Neutrophil (primary cell): ENCODE data around the gene IFNLR1.

ENCODE experiments used
- H3K27ac ChIP-seq: fragments of 200-600 bp; sonication (generic); 2 replicates; pipeline ENCODE4 v1.5.1; 2016; ENCODE audit warnings: mild to moderate bottlenecking, moderate library complexity
- H3K27me3 ChIP-seq: fragments of 200-600 bp; sonication (generic); 2 replicates; pipeline ENCODE4 v1.6.0; 2016; ENCODE audit warnings: mild to moderate bottlenecking
- H3K36me3 ChIP-seq: fragments of 200-600 bp; sonication (generic); 2 replicates; pipeline ENCODE4 v1.5.1; 2017
- H3K4me1 ChIP-seq, 2 experiments: fragments of 200-600 bp in 1 of 2; sonication (generic) in 1 of 2; 1 replicate in 1 of 2; 2 replicates in 1 of 2; pipeline versions ENCODE4 v1.5.1 to v1.6.1; 2013 to 2016; ENCODE audit warnings: low read depth in 1 of 2, low read length in 1 of 2, mild to moderate bottlenecking in 1 of 2, moderate library complexity in 1 of 2; ENCODE audit not compliant: control insufficient read depth in 1 of 2, insufficient read depth in 1 of 2
- H3K4me3 ChIP-seq, 2 experiments: fragments of 200-600 bp in 1 of 2; sonication (generic) in 1 of 2; 1 replicate in 1 of 2; 2 replicates in 1 of 2; pipeline ENCODE4 v1.5.1; 2013 to 2016; ENCODE audit warnings: low read depth in 1 of 2, low read length in 1 of 2, mild to moderate bottlenecking in 1 of 2, moderate library complexity in 1 of 2
- H3K9me3 ChIP-seq: fragments of 200-600 bp; sonication (generic); 2 replicates; pipeline ENCODE4 v1.5.1; 2016
- TF ChIP-seq, protein P1 (sequence below): fragments of 200-600 bp; sonication (generic); IDR thresholded peaks from 2 replicates; pipeline ENCODE4 v1.5.1; 2016; ENCODE audit warnings: antibody characterized with exemption

The IFNLR1 gene

DNA sequence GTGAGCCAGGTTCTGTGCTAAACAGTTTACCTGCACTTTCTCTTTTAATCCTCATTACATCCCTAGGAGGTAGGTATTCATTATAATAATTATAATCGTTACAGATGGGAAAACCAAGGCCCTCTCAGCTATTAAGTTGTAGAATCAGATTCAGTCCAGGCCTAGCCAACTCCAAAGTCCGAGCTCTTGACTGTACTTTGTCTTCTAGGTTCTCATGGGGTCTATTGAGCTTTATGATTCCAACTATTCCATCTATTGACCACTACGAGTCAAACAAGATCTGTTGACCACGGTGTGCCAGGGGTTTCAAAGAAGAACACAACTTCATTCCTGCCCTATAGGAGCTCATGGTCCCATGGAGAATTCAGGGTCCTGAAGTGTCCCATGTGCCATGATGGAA is 2.0 kb downstream of the IFNLR1 start:
- Histone ChIP-seq H3K9me3 (no peaks in the 10 kb centered on the region), H3K27me3 (peaks cover 44% of the 10 kb centered on the region), H3K4me1 (peaks cover 26 to 28% of the 10 kb centered on the region in 2 experiments), H3K27ac (no peak overlapping the region), H3K4me3 (no peak overlapping the region), H3K36me3 (no peaks in the 10 kb centered on the region)
- TF ChIP-seq, protein P1, sequence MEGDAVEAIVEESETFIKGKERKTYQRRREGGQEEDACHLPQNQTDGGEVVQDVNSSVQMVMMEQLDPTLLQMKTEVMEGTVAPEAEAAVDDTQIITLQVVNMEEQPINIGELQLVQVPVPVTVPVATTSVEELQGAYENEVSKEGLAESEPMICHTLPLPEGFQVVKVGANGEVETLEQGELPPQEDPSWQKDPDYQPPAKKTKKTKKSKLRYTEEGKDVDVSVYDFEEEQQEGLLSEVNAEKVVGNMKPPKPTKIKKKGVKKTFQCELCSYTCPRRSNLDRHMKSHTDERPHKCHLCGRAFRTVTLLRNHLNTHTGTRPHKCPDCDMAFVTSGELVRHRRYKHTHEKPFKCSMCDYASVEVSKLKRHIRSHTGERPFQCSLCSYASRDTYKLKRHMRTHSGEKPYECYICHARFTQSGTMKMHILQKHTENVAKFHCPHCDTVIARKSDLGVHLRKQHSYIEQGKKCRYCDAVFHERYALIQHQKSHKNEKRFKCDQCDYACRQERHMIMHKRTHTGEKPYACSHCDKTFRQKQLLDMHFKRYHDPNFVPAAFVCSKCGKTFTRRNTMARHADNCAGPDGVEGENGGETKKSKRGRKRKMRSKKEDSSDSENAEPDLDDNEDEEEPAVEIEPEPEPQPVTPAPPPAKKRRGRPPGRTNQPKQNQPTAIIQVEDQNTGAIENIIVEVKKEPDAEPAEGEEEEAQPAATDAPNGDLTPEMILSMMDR, result no peak

- TF ChIP-seq, protein P1, result no peak
- peaks cover 50% of the 10 kb centered on the region for H3K27me3 ChIP-seq
- H3K36me3 ChIP-seq, result no peaks in the 10 kb centered on the region
- peaks cover 5% of the 10 kb centered on the region in 2 experiments for H3K4me1 ChIP-seq
- H3K27ac ChIP-seq, result no peak overlapping the region
- H3K4me3 ChIP-seq, result no peak overlapping the region
- no peaks in the 10 kb centered on the region for H3K9me3 ChIP-seq
These were observed 5.0 kb downstream of the IFNLR1 start for GRCh38 chr1:24182061-24182460.

DNA sequence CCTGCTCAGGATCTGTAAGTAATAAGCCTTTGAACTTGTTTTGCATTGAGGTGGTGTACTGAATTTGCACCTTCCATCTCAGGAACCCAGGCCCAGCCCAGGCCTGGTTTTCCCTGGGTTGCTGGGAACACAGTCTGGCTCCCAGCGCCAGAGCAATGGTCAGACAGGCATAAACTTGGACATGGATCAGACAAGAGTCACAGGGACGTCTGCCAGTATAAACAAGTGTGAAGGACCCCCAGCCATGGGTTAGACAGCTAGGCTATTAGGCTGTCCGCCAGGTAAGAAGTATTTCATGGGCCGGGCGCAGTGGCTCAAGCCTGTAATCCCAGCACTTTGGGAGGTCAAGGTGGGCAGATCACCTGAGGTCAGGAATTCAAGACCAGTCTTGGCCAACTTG is 5.5 kb downstream of the IFNLR1 start:
- H3K27ac ChIP-seq, result no peak overlapping the region
- no peak overlapping the region for H3K4me3 ChIP-seq
- H3K4me1 ChIP-seq, result peaks cover under 1% of the 10 kb centered on the region in 2 experiments
- H3K36me3 ChIP-seq, result no peaks in the 10 kb centered on the region
- H3K27me3 ChIP-seq, result peaks cover 45% of the 10 kb centered on the region
- no peaks in the 10 kb centered on the region for H3K9me3 ChIP-seq
- TF ChIP-seq, protein P1, result no peak

GRCh38 chr1:24180676-24181075 is 6.4 kb downstream of the IFNLR1 start:
- no peaks in the 10 kb centered on the region for H3K4me1 ChIP-seq
- H3K27ac ChIP-seq, result no peak overlapping the region
- H3K4me3 ChIP-seq, result no peak overlapping the region
- TF ChIP-seq, protein P1, result no peak
- H3K27me3 ChIP-seq, result peaks cover 43% of the 10 kb centered on the region
- H3K36me3 ChIP-seq, result no peaks in the 10 kb centered on the region
- no peaks in the 10 kb centered on the region for H3K9me3 ChIP-seq

DNA sequence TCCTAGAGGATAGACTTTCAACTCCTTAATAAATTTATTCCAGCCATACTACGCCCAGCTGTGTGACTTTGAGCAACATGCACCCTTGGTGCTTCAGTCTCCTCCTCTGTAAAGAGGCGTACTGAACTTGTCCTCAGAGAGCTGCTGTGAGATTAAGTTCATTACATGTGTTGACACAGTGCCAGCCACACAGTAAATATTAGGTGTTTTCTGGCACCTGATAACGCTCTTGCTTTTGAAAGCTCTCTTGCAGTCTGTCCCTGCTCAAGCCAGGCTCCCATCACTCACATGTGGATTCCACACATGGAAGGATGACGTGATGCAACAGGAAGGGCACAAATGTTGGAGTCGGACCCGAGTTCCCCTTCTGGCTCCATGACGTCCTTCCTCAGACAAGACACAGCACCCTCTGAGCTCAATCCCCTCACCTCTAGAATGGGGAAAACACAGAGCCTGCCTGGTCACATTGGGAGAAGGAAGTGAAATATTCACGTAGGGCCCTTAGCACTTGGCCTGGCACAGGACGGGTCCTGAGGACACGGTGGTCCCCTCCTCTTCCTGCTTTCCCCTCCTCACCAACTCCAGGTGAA is 7.7 kb downstream of the IFNLR1 start:
- H3K9me3 ChIP-seq, result no peaks in the 10 kb centered on the region
- no peaks in the 10 kb centered on the region for H3K36me3 ChIP-seq
- TF ChIP-seq, protein P1, result no peak
- no peak overlapping the region for H3K27ac ChIP-seq
- peaks cover 43% of the 10 kb centered on the region for H3K27me3 ChIP-seq
- H3K4me3 ChIP-seq, result no peak overlapping the region
- H3K4me1 ChIP-seq, result no peaks in the 10 kb centered on the region
